ENCODE data around the gene ASPSCR1. TPM values are rescaled to one million over a fixed set of nuclear protein-coding genes. Genes with fewer than 3 reads are reported as not detected.
"Not testable (repeated sequence)": the region's sequence is repeated elsewhere in the genome, so short reads cannot be mapped to it uniquely, and the experiment has no call there.

ASPSCR1 gene
- total RNA-seq, 1 experiment from 2014 or later, result 40.6 TPM

- H3K36me3 ChIP-seq; H3K9me3 ChIP-seq (replicated peaks); H3K4me3 ChIP-seq; DNase-seq; H3K27ac ChIP-seq: not testable (repeated sequence)
- peaks cover 14% of the 10 kb centered on the region for H3K4me1 ChIP-seq
- H3K27me3 ChIP-seq, result peaks cover 10% of the 10 kb centered on the region; the same call in 1 of the 2 replicates
These were observed 24.0 kb upstream of the ASPSCR1 start for GRCh38 chr17:81953443-81953842.

GRCh38 chr17:81954131-81955057, 23.0 kb upstream of the ASPSCR1 start:
- peaks cover 14% of the 10 kb centered on the region for H3K4me1 ChIP-seq
- no peaks in the 10 kb centered on the region for H3K36me3 ChIP-seq
- peak; percentile 81 to 89 for DNase-seq
- H3K27ac ChIP-seq, result no peak overlapping the region
- peaks cover 10% of the 10 kb centered on the region; the same call in 1 of the 2 replicates for H3K27me3 ChIP-seq
- peaks cover 4% of the 10 kb centered on the region; the same call in 1 of the 2 replicates for H3K9me3 ChIP-seq (replicated peaks)
- no peak overlapping the region for H3K4me3 ChIP-seq

- Histone ChIP-seq H3K27ac (no peak overlapping the region), H3K4me3 (no peak overlapping the region), H3K36me3 (no peaks in the 10 kb centered on the region), H3K4me1 (peaks cover 14% of the 10 kb centered on the region), H3K27me3 (peaks cover 10% of the 10 kb centered on the region; the same call in 1 of the 2 replicates), H3K9me3 (replicated peaks) (peaks cover 4% of the 10 kb centered on the region; the same call in 1 of the 2 replicates)
- DNase-seq, result no peak
These were observed 22.3 kb upstream of the ASPSCR1 start for GRCh38 chr17:81955058-81955681.

- no peak overlapping the region for H3K4me3 ChIP-seq
- H3K27me3 ChIP-seq, result peaks cover 10% of the 10 kb centered on the region; the same call in 1 of the 2 replicates
- no peak overlapping the region for H3K27ac ChIP-seq
- H3K36me3 ChIP-seq, result no peaks in the 10 kb centered on the region
- no peak for DNase-seq
- H3K9me3 ChIP-seq (replicated peaks), result peaks cover 4% of the 10 kb centered on the region; the same call in 1 of the 2 replicates
- peaks cover 14% of the 10 kb centered on the region for H3K4me1 ChIP-seq
These were observed 21.5 kb upstream of the ASPSCR1 start for GRCh38 chr17:81955756-81956544.

- H3K27me3 ChIP-seq, result peaks cover 8% of the 10 kb centered on the region; the same call in 1 of the 2 replicates
- H3K9me3 ChIP-seq (replicated peaks), result peaks cover 4% of the 10 kb centered on the region; the same call in 1 of the 2 replicates
- H3K4me3 ChIP-seq, result no peak overlapping the region
- H3K4me1 ChIP-seq, result peaks cover 16% of the 10 kb centered on the region
- DNase-seq, result no peak
- H3K27ac ChIP-seq, result no peak overlapping the region
- no peaks in the 10 kb centered on the region for H3K36me3 ChIP-seq
These were observed 20.5 kb upstream of the ASPSCR1 start for GRCh38 chr17:81956607-81957589.

- H3K36me3 ChIP-seq, result no peaks in the 10 kb centered on the region
- H3K27me3 ChIP-seq, result peaks cover 5% of the 10 kb centered on the region; the same call in 1 of the 2 replicates
- H3K4me3 ChIP-seq, result no peak overlapping the region
- no peak for DNase-seq
- no peak overlapping the region for H3K27ac ChIP-seq
- peaks cover 4% of the 10 kb centered on the region; the same call in 1 of the 2 replicates for H3K9me3 ChIP-seq (replicated peaks)
- H3K4me1 ChIP-seq, result peaks cover 25% of the 10 kb centered on the region
These were observed 19.6 kb upstream of the ASPSCR1 start for GRCh38 chr17:81957691-81958432.

- Histone ChIP-seq H3K36me3 (no peaks in the 10 kb centered on the region), H3K27ac (no peak overlapping the region), H3K4me1 (peaks cover 34% of the 10 kb centered on the region), H3K9me3 (replicated peaks) (peaks cover 4% of the 10 kb centered on the region; the same call in 1 of the 2 replicates), H3K4me3 (no peak overlapping the region), H3K27me3 (peaks cover 5% of the 10 kb centered on the region; the same call in 1 of the 2 replicates)
- DNase-seq, result no peak
These were observed 18.6 kb upstream of the ASPSCR1 start for GRCh38 chr17:81958633-81959342.

- Histone ChIP-seq H3K27ac (no peak overlapping the region), H3K4me1 (peaks cover 28% of the 10 kb centered on the region), H3K36me3 (no peaks in the 10 kb centered on the region), H3K9me3 (replicated peaks) (peaks cover 4% of the 10 kb centered on the region; the same call in 1 of the 2 replicates), H3K27me3 (peaks cover 5% of the 10 kb centered on the region; the same call in 1 of the 2 replicates), H3K4me3 (no peak overlapping the region)
- no peak for DNase-seq
These were observed 17.9 kb upstream of the ASPSCR1 start for GRCh38 chr17:81959362-81960129.

- Histone ChIP-seq H3K4me3 (no peak overlapping the region), H3K27me3 (peaks cover 5% of the 10 kb centered on the region; the same call in 1 of the 2 replicates)
These were observed 17.1 kb upstream of the ASPSCR1 start for GRCh38 chr17:81960130-81960958.

GRCh38 chr17:81961087-81961511, 16.3 kb upstream of the ASPSCR1 start, which contains the start of gene NOTUM:
Gene NOTUM, minus strand, starts transcription at chr17:81961187. Its CDS starts 278 bp downstream, at chr17:81960909.
- peak; percentile 61 to 72 for DNase-seq
- Histone ChIP-seq H3K4me1 (peaks cover 26% of the 10 kb centered on the region), H3K27ac (no peak within 1 kb of the TSS), H3K36me3 (no peaks in the 10 kb centered on the region), H3K27me3 (peaks cover 5% of the 10 kb centered on the region; the same call in 1 of the 2 replicates), H3K4me3 (peak within 1 kb of the TSS; percentile 35; the same call in 1 of the 2 replicates), H3K9me3 (replicated peaks) (peaks cover 4% of the 10 kb centered on the region; the same call in 1 of the 2 replicates)

More at GRCh38 chr17:81960130-81960958, 17.1 kb upstream of the ASPSCR1 start:
- Histone ChIP-seq H3K36me3 (no peaks in the 10 kb centered on the region), H3K9me3 (replicated peaks) (peaks cover 4% of the 10 kb centered on the region; the same call in 1 of the 2 replicates), H3K4me1 (peaks cover 23% of the 10 kb centered on the region), H3K27ac (no peak overlapping the region)
- DNase-seq, result no peak

All from SJCRH30 (cell line).